NCI-H1417 (cell line): ENCODE measurements around the gene WDR33.

Experiments used
- DNase-seq, 3 experiments: peaks; one replicate each; lab custom pipeline; 2025; lab: John Stamatoyannopoulos, UW

The WDR33 gene

GRCh38 chr2:127672341-127673224 lies 138.4 kb downstream of the WDR33 start:
- no peak for DNase-seq

- DNase-seq = no peak
Observed at GRCh38 chr2:127671557-127672302, 139.2 kb downstream of the WDR33 start.

GRCh38 chr2:127670957-127671290 lies 140.0 kb downstream of the WDR33 start:
- DNase-seq = no peak

- no peak for DNase-seq
Observed at GRCh38 chr2:127670055-127670956, 140.7 kb downstream of the WDR33 start.

- DNase-seq = no peak
Observed at GRCh38 chr2:127669056-127669455, 141.9 kb downstream of the WDR33 start.

- no peak for DNase-seq
Observed at GRCh38 chr2:127665267-127665893, 145.6 kb downstream of the WDR33 start.

GRCh38 chr2:127664895-127665225 lies 146.1 kb downstream of the WDR33 start:
- no peak for DNase-seq

GRCh38 chr2:127664065-127664894 lies 146.7 kb downstream of the WDR33 start:
- DNase-seq = no peak

- DNase-seq = no peak
Observed at GRCh38 chr2:127663566-127664064, 147.4 kb downstream of the WDR33 start.

GRCh38 chr2:127662937-127663565 lies 147.9 kb downstream of the WDR33 start:
- no peak for DNase-seq

GRCh38 chr2:127661949-127662510 lies 148.9 kb downstream of the WDR33 start:
- DNase-seq = no peak

- DNase-seq = no peak
Observed at GRCh38 chr2:127661072-127661649, 149.8 kb downstream of the WDR33 start.

- no peak for DNase-seq
Observed at GRCh38 chr2:127660291-127660578, 150.7 kb downstream of the WDR33 start.

- no peak for DNase-seq
Observed at GRCh38 chr2:127659408-127660290, 151.3 kb downstream of the WDR33 start.

- DNase-seq = no peak
Observed at GRCh38 chr2:127658641-127659407, 152.1 kb downstream of the WDR33 start.

- DNase-seq = no peak
Observed at GRCh38 chr2:127658146-127658545, 152.8 kb downstream of the WDR33 start.

- no peak for DNase-seq
Observed at GRCh38 chr2:127657232-127657595, 153.8 kb downstream of the WDR33 start.

- no peak for DNase-seq
Observed at GRCh38 chr2:127656569-127657231, 154.3 kb downstream of the WDR33 start.
